Endometrial microvascular endothelial cells (primary cell): ENCODE data around the gene IQCH. TPM values are rescaled to one million over a fixed set of nuclear protein-coding genes. Genes with fewer than 3 reads are reported as not detected.

Experiments used
- in situ Hi-C: cut with HindIII; loops from 2 replicates; pipeline ENCODE4 v1.10.0; 2017; ENCODE audit warnings: low sequenced_read_pairs, low pct_unique_long_range_greater_than_20kb; ENCODE audit errors: inconsistent ontology term
- total RNA-seq: library from RNA; depleted of rRNA; stranded (reverse); fragments of >200 nt; gene quantifications from one replicate; pipeline ENCODE4 v1.2.3, GENCODE V29; 2015; ENCODE audit errors: inconsistent ontology term

Gene IQCH
- total RNA-seq = 0.37 TPM

GRCh38 chr15:67254238-67255175, at the start of gene IQCH, which contains the start of gene AAGAB:
TSS of gene IQCH (plus strand) at chr15:67254786. CDS start at chr15:67254897, 111 bp downstream.
TSS of gene AAGAB (minus strand) at chr15:67254661. CDS start at chr15:67254631, 30 bp downstream.
- in situ Hi-C loops = no loop called here

GRCh38 chr15:67207555-67208207, 46.9 kb upstream of the IQCH start:
- in situ Hi-C loops = no loop called here

GRCh38 chr15:67208396-67208795, 46.2 kb upstream of the IQCH start:
- in situ Hi-C loops = no loop called here

- in situ Hi-C loops = no loop called here
Measured at GRCh38 chr15:67210555-67211168, 43.9 kb upstream of the IQCH start.

- in situ Hi-C loops = no loop called here
Measured at GRCh38 chr15:67212684-67213367, 41.8 kb upstream of the IQCH start.

GRCh38 chr15:67215102-67215501, 39.5 kb upstream of the IQCH start:
- in situ Hi-C loops = no loop called here

- in situ Hi-C loops = no loop called here
Measured at GRCh38 chr15:67216859-67217258, 37.7 kb upstream of the IQCH start.

GRCh38 chr15:67218428-67218827, 36.2 kb upstream of the IQCH start:
- in situ Hi-C loops = no loop called here

- in situ Hi-C loops = no loop called here
Measured at GRCh38 chr15:67219288-67219687, 35.3 kb upstream of the IQCH start.

GRCh38 chr15:67224889-67225288, 29.7 kb upstream of the IQCH start:
- in situ Hi-C loops = no loop called here

- in situ Hi-C loops = no loop called here
Measured at GRCh38 chr15:67225336-67225735, 29.2 kb upstream of the IQCH start.

- in situ Hi-C loops = no loop called here
Measured at GRCh38 chr15:67227431-67227830, 27.2 kb upstream of the IQCH start.

GRCh38 chr15:67227846-67228245, 26.7 kb upstream of the IQCH start:
- in situ Hi-C loops = no loop called here

- in situ Hi-C loops = no loop called here
Measured at GRCh38 chr15:67228286-67228685, 26.3 kb upstream of the IQCH start.

- in situ Hi-C loops = no loop called here
Measured at GRCh38 chr15:67230504-67230903, 24.1 kb upstream of the IQCH start.

- in situ Hi-C loops = no loop called here
Measured at GRCh38 chr15:67232591-67232990, 22.0 kb upstream of the IQCH start.

GRCh38 chr15:67240235-67241131, 14.1 kb upstream of the IQCH start:
- in situ Hi-C loops = no loop called here
